Activated CD4-positive, CD25-positive, alpha-beta regulatory T cell treated with anti-CD3 and anti-CD28 coated beads, Interleukin-2, amount 50 U/mL, for 72 hours (primary cell): ENCODE data around the gene AP3B1.
"Not testable (repeated sequence)": the region's sequence is repeated elsewhere in the genome, so short reads cannot be mapped to it uniquely, and the experiment has no call there.

Experiments used
- DNase-seq: peaks from one replicate; pipeline ENCODE4 v3.0.0; 2021

Gene AP3B1

DNA sequence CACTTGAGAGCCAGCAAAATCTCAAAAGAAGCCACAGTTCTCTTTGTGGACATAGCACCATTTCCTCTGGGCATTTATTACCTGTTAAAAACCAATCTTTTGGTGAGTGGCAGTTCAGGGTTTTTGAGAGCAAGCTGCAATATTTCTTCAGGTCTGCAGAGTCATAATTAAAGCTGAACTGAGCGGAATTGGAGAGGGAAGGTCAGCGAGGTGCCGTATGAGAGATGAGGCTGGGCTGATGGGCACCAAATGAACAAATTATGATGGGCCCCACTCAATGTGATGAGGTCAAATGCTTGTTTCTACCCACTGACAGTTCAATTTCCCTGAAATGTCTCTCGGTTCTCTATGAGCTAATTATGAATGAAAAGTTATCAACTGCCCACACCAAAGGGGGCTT is 231.9 kb downstream of the AP3B1 start:
- DNase-seq: no peak

DNA sequence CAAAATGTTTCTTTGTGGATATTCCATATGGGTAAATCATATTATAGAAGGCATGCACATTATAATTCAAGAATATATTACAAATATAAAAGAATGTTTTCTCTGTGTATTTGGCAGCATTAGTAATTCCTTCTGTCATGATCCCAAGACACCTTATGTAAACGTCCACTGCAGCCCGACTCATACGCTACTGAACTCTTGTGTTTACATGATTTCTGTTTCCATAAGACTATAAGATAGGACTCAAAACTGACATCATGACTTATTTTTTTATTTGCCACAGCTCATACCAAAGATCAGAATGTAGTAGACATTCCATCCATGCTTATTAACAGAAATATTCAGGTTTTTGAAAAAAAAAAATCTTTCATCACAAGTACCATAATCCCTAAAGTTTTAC is 234.1 kb downstream of the AP3B1 start:
- no peak for DNase-seq

DNA sequence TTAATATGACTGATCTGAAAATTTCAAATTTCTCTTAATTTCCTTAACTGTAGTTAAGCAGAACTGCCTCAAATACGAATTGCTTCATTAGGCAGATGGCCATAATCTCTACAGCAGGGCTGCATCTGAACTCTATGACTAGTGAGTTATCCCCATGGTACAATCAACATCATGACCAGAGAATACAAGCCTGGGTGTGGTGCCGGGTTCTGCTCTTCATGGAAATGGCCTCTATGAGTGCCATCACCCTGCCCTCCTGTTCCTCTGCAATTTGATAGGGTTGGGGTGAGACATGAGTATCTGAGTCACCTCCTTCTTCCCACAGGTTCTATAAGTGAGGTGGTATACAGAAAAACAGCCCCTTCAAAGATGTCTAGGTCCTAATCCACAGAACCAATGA is 235.9 kb downstream of the AP3B1 start:
- DNase-seq: no peak

DNA sequence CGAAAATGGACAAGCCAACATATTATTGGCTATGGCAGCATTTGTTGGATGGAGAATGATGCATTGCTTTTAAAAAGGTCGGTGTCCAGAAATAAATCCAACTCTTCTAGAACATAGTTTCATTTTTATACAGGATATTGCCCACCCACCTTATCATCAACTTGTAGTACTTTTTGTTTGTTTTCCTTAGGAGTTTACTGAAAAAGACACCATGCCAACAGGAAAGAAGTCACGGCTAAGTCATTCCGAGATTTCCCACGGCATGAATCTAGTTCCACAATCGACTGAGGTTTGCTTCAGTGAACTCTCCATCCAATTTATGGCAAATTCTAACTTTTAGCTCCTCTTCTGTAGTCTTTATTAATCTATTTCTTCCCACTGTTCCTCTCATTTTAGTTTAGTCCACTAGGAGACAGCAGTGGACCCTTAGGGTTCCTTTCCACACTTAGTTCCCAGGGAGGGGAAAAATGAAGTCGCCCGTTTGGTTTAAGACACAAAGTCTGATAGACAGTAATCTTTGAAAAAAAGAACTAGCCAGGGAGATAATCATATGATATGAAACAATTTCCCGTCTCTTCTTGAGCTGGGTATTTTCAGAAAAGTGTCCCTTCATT is 237.5 kb downstream of the AP3B1 start:
- no peak for DNase-seq

DNA sequence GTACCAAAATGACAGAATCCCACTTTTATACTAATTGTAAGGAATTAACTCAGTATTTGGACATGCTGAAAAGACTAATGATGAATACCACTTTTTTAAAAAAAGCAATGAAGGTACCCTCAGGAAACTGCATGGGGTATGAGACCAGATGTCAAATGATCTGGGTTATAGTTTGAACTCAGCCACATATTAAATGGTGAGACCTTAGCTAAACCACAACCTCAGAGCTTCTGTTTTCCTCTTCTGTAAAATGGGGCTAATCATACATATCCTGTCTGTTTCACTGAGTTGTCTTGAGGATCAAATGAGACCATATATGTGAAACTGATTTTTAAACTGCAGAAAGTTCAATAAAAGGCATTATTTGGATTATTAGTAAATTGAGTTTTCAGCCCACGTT is 238.4 kb downstream of the AP3B1 start:
- DNase-seq: no peak

DNA sequence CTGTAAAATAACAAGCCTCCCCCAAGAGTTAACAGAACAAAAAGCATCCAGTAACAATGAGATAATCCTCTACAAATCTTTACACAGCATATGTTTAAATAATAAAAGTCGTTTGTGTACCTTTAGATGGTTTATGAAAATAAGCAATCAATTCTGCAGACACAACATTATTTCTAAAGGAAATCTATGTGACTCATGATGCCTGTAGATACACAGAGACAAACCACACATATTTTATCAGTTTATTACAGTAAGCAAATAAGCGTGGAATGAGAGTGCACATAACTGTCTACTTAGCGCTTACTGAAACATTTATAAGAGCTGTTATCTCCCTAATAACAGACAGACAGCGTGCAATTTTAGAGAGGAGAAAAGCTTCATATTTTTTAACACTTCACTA is 243.6 kb downstream of the AP3B1 start:
- DNase-seq: no peak

DNA sequence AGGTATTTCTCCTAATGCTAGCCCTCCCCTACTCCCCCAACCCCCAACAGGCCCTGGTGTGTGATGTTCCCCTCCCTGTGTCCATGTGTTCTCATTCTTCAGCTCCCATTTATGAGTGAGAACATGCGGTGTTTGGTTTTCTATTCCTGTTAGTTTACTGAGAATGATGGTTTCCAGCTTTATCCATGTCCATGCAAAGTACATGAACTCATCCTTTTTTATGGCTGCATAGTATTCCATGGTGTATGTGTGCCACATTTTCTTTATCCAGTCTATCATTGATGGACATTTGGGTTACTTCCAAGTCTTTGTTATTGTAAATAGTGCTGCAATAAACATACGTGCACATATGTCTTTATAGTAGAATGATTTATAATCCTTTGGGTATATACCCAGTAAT is 247.7 kb downstream of the AP3B1 start:
- DNase-seq: not testable (repeated sequence)

DNA sequence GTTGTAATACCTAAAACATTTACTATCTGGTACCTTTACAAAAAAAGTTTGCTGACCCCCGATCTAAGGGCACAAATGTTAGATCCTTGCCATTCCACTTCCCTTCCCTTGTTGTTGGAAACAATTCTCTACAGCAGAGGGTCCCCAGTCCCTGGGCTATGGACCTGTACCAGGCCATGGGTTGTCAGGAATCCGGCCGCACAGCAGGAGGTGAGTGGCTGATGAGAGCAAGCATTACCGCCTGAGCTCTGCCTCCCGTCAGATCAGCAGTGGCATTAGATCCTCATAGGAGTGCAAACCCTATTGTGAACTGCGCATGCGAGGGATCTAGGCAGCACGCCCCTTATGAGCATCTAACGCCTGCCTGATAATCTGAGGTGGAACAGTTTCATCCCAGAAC is 248.5 kb downstream of the AP3B1 start:
- DNase-seq: no peak

DNA sequence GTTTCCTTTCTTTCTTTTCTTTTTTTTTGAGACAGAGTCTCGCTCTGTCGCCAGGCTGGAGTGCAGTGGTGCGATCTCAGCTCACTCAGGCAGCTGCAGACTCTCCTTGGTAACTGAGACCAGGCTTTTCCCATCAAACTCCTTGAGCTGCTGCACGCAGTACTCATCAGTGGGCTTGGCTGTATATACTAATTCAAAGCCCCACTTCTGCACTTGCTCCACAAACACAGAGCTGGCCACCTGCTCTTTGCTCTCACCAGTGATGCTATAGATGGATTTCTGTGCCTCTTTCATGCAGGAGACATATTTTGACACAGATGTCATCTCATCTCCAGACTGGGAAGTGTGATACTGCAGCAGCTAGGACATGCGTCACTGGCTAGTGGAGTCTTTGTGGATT is 252.7 kb downstream of the AP3B1 start:
- DNase-seq: no peak

DNA sequence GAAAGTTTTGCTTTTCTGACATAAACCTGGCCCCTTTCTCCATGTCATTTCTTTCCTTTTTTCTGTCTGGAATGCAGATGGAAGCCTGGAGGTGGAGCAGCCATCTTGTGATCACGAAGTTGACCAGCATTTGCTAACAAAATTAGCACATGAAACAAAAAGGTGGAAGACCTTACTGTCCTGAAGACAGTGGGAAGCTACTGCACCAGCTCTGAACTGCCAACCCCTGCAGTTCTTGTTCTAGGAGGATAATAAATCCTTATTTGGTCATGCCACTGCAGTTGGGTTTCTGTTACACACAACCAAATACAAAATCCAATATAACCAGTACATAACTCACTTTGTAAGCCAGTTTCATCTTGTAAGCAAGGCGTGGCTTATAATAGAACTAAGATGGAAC is 269.0 kb downstream of the AP3B1 start:
- DNase-seq: no peak

DNA sequence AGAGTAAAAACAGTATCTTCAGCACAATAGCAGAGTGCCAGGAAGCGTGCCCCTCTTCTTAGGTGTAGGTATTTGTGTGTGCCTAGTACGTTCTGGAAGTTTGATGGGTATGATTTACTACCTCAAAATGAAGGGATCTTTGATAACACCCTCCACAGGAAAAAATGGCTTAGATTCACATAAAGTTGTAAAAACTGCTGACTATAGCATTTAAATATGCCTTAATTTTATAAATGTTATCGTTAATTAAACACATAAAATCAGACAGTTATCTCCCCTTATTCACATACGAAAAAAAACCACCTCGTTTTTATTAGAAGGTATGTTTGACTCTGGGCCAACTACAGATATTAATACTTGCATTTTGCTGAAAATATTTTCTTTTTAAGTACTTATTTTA is 274.8 kb downstream of the AP3B1 start:
- DNase-seq: no peak

DNA sequence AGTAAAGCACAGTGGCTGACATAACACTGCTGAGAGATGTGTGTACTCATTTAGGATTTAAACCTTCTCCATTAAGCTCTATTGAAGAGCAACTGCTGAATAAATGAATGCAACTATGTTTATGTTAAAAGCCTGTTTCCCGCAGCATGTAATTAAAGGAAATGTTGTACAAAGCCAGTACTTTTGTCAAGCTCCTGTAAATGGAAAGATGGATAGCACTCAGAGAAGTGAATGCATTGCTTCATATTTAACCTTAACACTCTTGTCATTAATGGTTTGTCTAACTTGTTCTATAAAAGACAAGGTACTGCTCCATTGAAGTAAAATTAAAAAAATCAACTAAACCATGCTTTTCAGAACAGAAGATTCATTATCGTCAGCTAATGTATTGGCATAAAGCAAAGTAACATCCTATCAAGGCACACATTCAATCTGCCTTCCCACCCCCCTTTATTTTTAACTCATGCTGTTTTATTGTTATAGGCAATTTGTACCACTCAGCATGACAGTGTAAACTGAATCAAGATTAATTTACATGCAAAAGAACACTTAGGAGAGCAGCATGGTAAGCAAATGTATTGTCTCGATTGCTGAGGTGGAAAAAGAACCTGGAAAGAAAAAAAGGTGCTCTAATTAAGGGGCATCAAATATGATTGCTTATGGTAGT is 277.5 kb downstream of the AP3B1 start:
- no peak for DNase-seq

DNA sequence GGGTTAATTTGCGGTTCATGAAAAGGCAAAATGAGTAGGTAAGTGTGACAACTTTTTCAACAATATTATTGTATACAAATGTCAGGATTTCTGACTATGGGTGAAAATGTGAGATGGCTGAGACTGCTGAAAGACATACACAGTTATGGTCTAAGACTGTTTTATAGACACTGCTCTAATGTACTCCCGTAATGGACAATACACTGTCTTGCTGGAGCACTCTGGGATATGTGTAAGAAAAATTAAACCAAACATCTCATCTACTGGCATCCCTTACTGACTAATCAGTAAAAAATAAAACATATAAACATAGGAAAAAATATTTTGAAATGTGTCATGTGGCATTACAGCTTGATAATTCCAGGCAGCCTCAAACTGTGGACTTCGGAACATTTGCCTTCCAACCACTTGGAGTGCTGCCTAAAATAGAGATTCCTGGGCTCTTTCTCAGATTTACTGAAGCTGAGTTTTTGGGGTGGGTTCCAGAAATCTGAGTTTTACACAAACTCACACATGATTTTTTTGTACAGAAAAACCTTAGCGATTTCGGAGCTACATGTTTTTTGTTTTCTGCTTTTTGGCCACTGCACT is 284.5 kb downstream of the AP3B1 start:
- no peak for DNase-seq

DNA sequence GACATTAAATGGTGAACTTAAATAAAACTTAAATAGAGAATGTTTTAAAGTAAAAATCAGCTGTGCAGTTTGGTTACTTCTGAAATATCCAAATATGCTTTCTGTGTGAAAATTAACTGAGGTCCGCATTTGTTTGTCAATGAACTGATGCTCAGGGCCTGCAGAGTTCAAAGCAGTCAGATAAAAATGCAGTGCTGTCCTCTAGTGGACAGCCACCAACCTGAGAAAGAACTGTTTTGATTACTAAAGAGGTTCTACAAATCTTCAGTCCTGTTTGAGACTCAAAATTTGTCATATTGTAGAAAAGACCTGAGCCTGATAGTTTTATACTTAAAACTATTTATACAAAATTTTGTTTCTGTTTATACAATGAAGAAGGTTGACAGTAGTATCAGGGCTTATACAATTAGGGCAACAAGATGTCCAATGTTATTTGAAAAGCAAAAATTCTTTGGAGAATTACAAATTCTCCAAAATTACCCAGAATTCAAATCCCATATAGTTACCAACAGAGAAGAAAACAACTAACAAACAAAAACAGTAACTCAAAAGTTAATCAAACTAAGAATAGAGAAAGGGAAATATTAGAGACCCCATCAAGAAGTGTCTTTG is 286.0 kb downstream of the AP3B1 start:
- DNase-seq: no peak

DNA sequence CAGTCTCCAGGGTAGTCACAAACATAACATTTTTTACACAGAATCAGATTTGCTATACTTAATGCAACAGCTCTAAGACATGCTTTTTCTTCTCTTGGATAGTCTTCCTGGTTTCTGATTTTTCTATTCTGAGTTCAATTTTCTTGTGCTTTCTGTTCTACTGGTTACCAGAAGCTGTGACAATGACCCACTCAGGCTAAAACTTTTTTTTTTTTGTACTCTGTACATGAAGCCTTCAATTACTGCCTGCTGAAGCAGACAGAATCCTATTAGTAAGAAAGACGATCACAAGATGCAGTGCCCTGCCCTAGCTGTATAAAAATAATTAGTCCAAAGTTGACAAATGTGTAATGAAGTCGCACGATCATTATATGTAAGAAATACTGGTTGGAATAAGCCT is 287.3 kb downstream of the AP3B1 start:
- DNase-seq: no peak

DNA sequence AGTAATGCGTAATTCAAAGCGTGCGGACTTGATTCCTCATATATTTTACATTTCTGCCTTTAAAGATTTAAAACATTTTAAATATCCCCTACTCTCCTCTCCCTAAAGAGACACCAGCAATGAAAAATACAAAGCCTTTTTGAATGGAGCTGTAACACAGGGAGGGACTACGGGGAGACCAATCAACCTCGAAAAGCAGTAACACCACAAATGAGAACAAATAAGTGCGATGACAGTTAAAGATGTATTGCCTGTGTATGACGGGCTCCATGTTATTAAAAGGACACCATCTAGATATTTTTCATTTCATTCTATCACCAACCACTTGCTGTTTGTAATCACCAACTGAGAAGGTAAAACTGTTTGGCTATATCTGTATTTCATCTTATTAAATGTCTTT is 288.0 kb downstream of the AP3B1 start:
- no peak for DNase-seq

DNA sequence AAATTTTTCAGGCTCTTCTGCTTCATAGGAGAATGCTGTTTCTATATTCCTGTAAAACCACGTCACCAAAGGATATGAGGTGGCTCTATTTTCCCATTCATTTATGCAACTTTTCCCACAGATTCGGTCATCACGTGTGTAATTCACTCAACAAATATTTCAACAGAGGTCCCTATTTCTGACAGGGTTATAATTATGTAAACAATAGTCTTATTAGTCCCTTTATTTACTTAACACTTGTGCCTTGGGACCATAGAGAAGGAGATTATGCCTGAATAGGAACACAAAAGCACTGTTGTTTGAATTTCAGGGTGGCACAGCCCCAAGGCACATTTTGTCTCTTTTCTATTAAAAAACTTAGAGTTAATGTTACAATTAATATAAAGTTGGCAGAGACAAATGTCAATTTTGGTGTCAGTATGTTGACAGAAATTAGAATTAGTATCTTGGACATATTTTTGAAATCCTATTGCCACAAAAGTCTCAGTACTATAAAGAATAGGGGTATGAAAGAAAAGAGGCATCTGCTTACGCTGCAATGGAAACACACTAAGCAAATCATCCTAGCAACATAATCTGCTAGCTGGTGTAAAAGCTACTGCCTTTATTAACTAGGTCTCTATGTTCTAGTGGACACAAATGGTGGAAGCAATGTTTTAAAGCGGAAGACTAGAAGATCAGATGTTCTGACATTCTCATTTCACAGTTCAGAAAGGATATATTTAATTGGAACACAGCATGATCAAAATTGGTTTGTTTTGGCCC is 289.3 kb downstream of the AP3B1 start:
- DNase-seq: no peak

DNA sequence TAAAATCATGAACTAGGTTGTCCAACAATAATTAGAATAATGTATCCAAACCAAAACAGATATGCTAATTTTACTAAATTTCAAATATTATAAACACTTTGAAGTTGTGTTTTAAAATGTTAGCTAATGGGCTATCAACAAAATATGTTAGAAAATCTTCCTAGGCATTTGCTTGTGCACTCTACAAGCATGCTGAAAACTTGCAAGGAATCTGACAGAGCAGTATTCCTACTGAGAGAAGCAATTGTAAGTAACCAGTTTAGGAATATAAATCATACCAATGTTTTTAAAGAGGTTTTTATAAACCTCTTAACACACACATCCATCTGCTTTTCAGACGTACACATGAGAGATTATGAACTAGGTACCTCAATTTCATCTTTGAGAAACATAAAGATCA is 289.9 kb downstream of the AP3B1 start:
- DNase-seq: no peak

DNA sequence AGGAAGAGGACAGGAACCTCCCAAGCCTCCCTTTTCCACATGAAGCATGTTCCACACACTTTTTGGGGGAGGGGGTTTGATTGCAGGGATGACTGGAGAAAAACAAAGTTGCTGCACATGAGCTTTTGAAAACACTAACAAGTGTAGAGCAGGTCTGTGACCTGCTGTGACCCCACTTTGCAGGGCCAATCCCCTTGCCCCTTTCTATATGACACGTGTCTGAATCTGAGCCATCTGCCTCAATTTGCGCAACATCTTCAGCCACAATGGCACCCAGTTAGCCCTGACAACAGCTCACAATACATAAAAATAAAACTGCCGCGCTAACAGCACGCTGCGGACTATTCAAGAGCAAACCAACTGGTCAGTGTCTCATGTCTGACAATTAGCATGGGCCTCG is 290.6 kb downstream of the AP3B1 start:
- DNase-seq: no peak

DNA sequence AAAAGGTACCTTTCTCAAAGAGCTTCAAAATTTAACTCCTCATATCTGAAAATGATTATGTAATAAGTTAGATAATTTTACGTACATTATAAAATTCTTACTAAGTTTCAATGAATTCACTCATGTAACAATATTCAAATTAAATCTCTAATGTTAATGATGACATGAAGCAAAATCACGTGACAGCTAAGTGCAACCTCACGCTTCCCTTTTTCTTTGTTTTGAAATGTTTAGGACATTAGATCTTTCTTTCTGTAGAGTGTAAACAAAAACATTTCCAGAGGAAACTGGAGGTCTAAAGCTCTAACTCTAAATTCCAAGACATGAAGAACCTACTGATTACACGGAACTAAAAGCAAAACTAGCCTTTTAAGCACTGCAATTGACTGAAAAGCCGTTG is 291.0 kb downstream of the AP3B1 start:
- no peak for DNase-seq

DNA sequence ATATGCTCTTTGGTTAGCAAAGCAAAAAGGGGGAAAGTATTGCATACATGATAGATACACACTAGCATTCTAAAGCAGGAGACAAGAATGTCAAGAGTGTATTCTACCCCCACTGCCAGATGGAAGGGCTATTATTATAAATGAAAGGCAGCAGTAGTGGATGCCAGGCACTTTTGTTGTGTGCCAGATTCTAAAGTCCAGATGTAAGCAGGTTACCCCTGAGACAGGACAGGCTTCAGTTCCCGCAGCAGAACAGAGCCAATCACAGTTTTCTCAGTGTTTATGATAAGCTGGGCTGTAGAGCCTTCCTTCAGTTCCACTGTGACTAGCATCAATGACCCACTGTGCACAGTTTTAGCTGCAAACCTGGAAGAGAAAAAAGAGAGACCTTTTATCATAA is 291.8 kb downstream of the AP3B1 start:
- no peak for DNase-seq

DNA sequence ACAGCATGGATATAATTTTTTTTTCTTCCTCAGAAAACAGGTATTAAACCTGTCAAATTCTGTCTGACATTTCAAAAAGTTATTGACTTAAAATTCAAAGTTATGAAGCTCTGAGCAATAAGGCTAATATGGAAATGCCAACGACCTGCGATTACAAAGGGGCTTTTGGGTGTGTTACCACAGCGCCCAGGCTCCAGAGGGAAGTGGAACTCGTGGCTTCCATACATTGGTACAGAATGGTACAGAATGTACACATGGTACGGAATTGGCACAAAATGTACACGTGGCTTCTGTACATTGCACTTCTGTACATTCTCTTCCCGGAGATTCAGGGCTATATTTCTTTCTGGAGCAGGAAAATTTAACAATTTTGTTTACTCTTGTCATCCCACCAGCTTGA is 293.3 kb downstream of the AP3B1 start:
- DNase-seq: no peak

DNA sequence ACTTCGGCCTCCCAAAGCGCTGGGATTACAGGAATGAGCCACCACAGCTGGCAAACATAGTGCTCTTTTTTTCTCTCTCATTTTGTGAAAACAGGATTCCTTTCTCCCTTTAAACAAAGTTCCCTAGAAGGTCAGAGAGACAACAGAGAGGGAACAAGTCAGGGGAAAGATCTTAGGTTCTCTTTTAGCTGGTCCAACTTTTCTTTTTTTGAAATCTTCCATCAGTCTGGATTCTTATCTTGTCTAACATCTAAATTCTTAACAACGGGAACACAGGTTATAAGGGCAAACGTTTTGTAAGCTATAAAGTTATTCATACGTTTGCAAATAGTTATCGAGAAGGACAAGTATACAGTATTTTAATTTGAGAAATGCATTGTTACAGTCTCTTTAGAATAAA is 294.3 kb downstream of the AP3B1 start:
- DNase-seq: no peak

DNA sequence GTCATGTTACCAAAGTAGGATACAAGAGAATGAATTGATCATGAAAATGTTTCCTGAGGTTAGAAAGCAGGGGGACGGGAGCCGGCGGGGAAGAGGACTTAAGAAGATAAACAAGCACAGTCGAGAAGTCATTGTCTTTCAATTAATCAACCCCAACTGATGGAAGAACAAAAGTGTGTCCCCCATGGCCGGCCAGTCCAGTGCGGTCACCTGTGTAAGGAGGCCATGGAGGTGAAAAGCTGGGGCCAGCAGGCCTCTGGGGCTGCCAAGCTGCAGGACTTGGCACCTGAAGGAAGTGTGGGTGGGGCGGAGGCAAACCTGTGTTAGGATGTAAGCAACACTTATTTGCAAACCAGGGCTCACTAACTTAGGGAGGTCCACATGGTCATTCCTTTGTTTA is 295.1 kb downstream of the AP3B1 start:
- no peak for DNase-seq
